Measurements from ENCODE around the gene SOX30.

Gene SOX30

GRCh38 chr5:157607371-157608161 is 44.7 kb downstream of the SOX30 start:
- no peak for DNase-seq (ENCODE audit: low spot score)

- DNase-seq (ENCODE audit: low spot score) = no peak
Observed at GRCh38 chr5:157606046-157606445, 46.2 kb downstream of the SOX30 start.

- DNase-seq (ENCODE audit: low spot score) = no peak
Observed at GRCh38 chr5:157603333-157604190, 48.7 kb downstream of the SOX30 start.

- no peak for DNase-seq (ENCODE audit: low spot score)
Observed at GRCh38 chr5:157602505-157602904, 49.7 kb downstream of the SOX30 start.

- DNase-seq (ENCODE audit: low spot score) = no peak
Observed at GRCh38 chr5:157600252-157600651, 52.0 kb downstream of the SOX30 start.

- no peak for DNase-seq (ENCODE audit: low spot score)
Observed at GRCh38 chr5:157599565-157599964, 52.7 kb downstream of the SOX30 start.

GRCh38 chr5:157598350-157598936 is 53.8 kb downstream of the SOX30 start:
- no peak for DNase-seq (ENCODE audit: low spot score)

GRCh38 chr5:157597277-157597676 is 55.0 kb downstream of the SOX30 start:
- no peak for DNase-seq (ENCODE audit: low spot score)

- no peak for DNase-seq (ENCODE audit: low spot score)
Observed at GRCh38 chr5:157596487-157596886, 55.8 kb downstream of the SOX30 start.

- no peak for DNase-seq (ENCODE audit: low spot score)
Observed at GRCh38 chr5:157594675-157595459, 57.4 kb downstream of the SOX30 start.

- DNase-seq (ENCODE audit: low spot score) = no peak
Observed at GRCh38 chr5:157594257-157594656, 58.0 kb downstream of the SOX30 start.

- DNase-seq (ENCODE audit: low spot score) = no peak
Observed at GRCh38 chr5:157593052-157593757, 59.0 kb downstream of the SOX30 start.

GRCh38 chr5:157592594-157592993 is 59.6 kb downstream of the SOX30 start:
- DNase-seq (ENCODE audit: low spot score) = no peak

- no peak for DNase-seq (ENCODE audit: low spot score)
Observed at GRCh38 chr5:157590478-157590877, 61.8 kb downstream of the SOX30 start.

GRCh38 chr5:157584628-157585027 is 67.6 kb downstream of the SOX30 start:
- DNase-seq (ENCODE audit: low spot score) = no peak

GRCh38 chr5:157582731-157583620 is 69.3 kb downstream of the SOX30 start:
- DNase-seq (ENCODE audit: low spot score) = no peak

- no peak for DNase-seq (ENCODE audit: low spot score)
Observed at GRCh38 chr5:157581901-157582300, 70.3 kb downstream of the SOX30 start.

GRCh38 chr5:157578079-157578780 is 74.0 kb downstream of the SOX30 start:
- DNase-seq (ENCODE audit: low spot score) = no peak

- DNase-seq (ENCODE audit: low spot score) = no peak
Observed at GRCh38 chr5:157576678-157577077, 75.6 kb downstream of the SOX30 start.
